Measurements from ENCODE around the gene ATG16L1. TPM values are rescaled to one million over a fixed set of nuclear protein-coding genes. Genes with fewer than 3 reads are reported as not detected.
A peak's percentile ranks its signal among the peaks of the same experiment; 100 is the strongest.

ATG16L1 gene
- total RNA-seq = 10 to 100 TPM; 32.0 to 34.2 TPM
- 19.5 TPM for polyA plus RNA-seq

DNA sequence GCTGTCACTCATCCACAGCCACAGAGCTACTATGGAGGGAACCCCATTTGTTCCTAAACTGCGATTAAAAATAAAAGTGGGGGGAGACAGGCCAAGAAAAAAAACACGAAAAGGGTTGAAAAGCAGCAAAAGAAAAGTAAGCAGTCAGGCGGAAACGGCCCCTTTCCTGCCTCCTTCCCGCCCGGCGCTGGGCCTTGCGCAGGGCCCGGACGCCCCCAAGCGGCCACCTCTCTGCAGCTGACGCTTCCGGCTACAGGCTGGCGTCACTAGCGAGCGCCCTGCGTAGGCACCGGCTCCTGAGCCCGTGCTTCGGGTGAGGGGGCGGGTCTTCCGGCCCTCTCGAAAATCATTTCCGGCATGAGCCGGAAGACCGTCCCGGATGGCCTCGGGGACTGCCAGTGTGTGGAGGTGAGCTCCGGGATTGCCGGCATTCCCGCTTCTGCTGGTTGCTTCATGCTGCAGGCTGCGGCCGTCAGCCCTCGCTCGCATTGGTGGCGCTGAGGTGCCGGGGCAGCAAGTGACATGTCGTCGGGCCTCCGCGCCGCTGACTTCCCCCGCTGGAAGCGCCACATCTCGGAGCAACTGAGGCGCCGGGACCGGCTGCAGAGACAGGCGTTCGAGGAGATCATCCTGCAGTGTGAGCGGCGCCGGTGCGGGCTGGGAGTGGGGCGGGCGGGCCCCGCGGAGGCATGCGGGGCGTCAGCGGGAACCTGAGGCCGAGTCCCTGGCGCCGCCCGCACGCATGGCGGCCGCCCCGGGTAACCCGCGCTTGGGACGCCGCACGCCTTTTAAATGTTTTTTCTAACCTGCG lies at the start of gene ATG16L1:
ATG16L1 (plus strand) TSS at position 368 of the 811 bp plus-strand sequence; CDS start at position 523, 155 bp downstream.
- peak within 1 kb of the TSS; percentile 90 to 96 (median 93) for H3K4me3 Mint-ChIP-seq
- no peaks in the 10 kb centered on the region for H3K9me3 Mint-ChIP-seq
- peaks cover 0 to 2% of the 10 kb centered on the region in 2 donors for H3K27me3 Mint-ChIP-seq
- H3K4me3 ChIP-seq (ENCODE audit: low read length) = peak within 1 kb of the TSS; percentile 94
- POLR2A ChIA-PET = interaction anchor here (1.2 to 3.5 kb wide), 4 partner anchors 9 to 191 kb away, joined by 3 to 34 read pairs (median 5); partner anchors contain the start of gene INPP5D
- H3K27me3 ChIP-seq (ENCODE audit: insufficient read depth, low read length, poor library complexity, severe bottlenecking) = no peaks in the 10 kb centered on the region
- peak within 1 kb of the TSS; percentile 78 for H3K27ac ChIP-seq (ENCODE audit: low read depth, low read length)
- H3K4me1 ChIP-seq (ENCODE audit: insufficient read depth, low read length) = peaks cover 78% of the 10 kb centered on the region
- peak; percentile 94 to 96 (median 94) for DNase-seq
- peaks cover 0 to 40% (median 13%) of the 10 kb centered on the region in 3 donors for H3K36me3 Mint-ChIP-seq
- H3K9me3 ChIP-seq (ENCODE audit: low read length) = no peaks in the 10 kb centered on the region
- CTCF ChIA-PET = interaction anchor here (0.6 to 3.3 kb wide), 29 partner anchors 11 to 399 kb away, joined by 3 to 26 read pairs (median 3); no protein-coding TSS in a partner anchor
- peaks cover 59 to 79% (median 75%) of the 10 kb centered on the region in 3 donors for H3K4me1 Mint-ChIP-seq
- no peaks in the 10 kb centered on the region for H3K36me3 ChIP-seq (ENCODE audit: insufficient read depth, low read length)
- H3K27ac Mint-ChIP-seq = peak within 1 kb of the TSS; percentile 86 to 99 (median 98)

GRCh38 chr2:233202531-233202944 lies 48.9 kb upstream of the ATG16L1 start:
- no peaks in the 10 kb centered on the region for H3K4me1 ChIP-seq (ENCODE audit: insufficient read depth, low read length)
- peaks cover 51% of the 10 kb centered on the region for H3K36me3 ChIP-seq (ENCODE audit: insufficient read depth, low read length)
- H3K27me3 Mint-ChIP-seq = peaks cover 0 to 4% of the 10 kb centered on the region in 2 donors
- no peaks in the 10 kb centered on the region for H3K27me3 ChIP-seq (ENCODE audit: insufficient read depth, low read length, poor library complexity, severe bottlenecking)
- peak in 1 of 5 donors; percentile 17 for DNase-seq
- CTCF ChIA-PET = interaction anchor here (1.6 to 1.9 kb wide), 2 partner anchors 22 to 49 kb away, joined by 5 to 6 read pairs; partner anchors contain the start of gene ATG16L1
- no peaks in the 10 kb centered on the region for H3K9me3 ChIP-seq (ENCODE audit: low read length)
- H3K36me3 Mint-ChIP-seq = peaks cover 34 to 85% (median 34%) of the 10 kb centered on the region in 3 donors
- peaks cover 5 to 8% (median 7%) of the 10 kb centered on the region in 3 donors for H3K4me1 Mint-ChIP-seq
- H3K9me3 Mint-ChIP-seq = peaks cover 0 to 3% (median 0%) of the 10 kb centered on the region in 5 donors
- POLR2A ChIA-PET = no interaction called here
- no peak overlapping the region for H3K4me3 ChIP-seq (ENCODE audit: low read length)
- no peak overlapping the region for H3K27ac ChIP-seq (ENCODE audit: low read depth, low read length)
- no peak overlapping the region for H3K4me3 Mint-ChIP-seq
- H3K27ac Mint-ChIP-seq = peak overlapping the region in 6 of 8 donors; percentile 40 to 94 (median 60)

DNA sequence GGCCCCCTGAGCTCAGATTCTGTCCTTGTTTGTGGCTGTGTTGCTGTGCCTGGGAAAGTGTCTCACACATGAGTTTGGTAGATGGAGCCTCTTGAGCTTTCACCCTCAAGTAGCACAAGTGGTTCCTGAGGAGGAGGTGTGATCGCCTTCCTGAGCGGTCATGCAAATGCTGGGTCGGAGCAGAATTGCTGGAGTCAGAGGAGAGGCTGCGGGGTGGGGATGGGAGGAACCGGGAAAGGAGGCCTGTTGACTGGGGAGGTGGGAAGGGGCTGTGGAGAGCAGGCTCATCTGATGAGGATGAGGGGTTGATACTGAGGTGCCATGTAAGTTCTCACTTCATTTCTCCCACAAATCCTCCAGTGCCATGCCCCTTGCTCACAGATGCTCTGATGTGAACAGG lies 48.4 kb upstream of the ATG16L1 start:
- POLR2A ChIA-PET = no interaction called here
- H3K27me3 ChIP-seq (ENCODE audit: insufficient read depth, low read length, poor library complexity, severe bottlenecking) = no peaks in the 10 kb centered on the region
- no peak overlapping the region for H3K27ac ChIP-seq (ENCODE audit: low read depth, low read length)
- peak in 1 of 5 donors; percentile 9 for DNase-seq
- peaks cover 32 to 85% (median 34%) of the 10 kb centered on the region in 3 donors for H3K36me3 Mint-ChIP-seq
- H3K9me3 Mint-ChIP-seq = peaks cover 0 to 3% (median 0%) of the 10 kb centered on the region in 5 donors
- CTCF ChIA-PET = interaction anchor here (1.9 kb wide), 1 partner anchor 21 kb away, joined by 6 read pairs; no protein-coding TSS in a partner anchor
- peaks cover 50% of the 10 kb centered on the region for H3K36me3 ChIP-seq (ENCODE audit: insufficient read depth, low read length)
- no peaks in the 10 kb centered on the region for H3K9me3 ChIP-seq (ENCODE audit: low read length)
- peaks cover 5 to 9% (median 8%) of the 10 kb centered on the region in 3 donors for H3K4me1 Mint-ChIP-seq
- H3K4me3 Mint-ChIP-seq = no peak overlapping the region
- H3K4me3 ChIP-seq (ENCODE audit: low read length) = no peak overlapping the region
- no peaks in the 10 kb centered on the region for H3K4me1 ChIP-seq (ENCODE audit: insufficient read depth, low read length)
- H3K27ac Mint-ChIP-seq = peak overlapping the region in 5 of 8 donors; percentile 42 to 94 (median 61)
- peaks cover 0 to 4% of the 10 kb centered on the region in 2 donors for H3K27me3 Mint-ChIP-seq

- H3K4me3 ChIP-seq (ENCODE audit: low read length) = no peak overlapping the region
- ChIA-PET CTCF (no interaction called here), POLR2A (no interaction called here)
- no peak for DNase-seq
- H3K9me3 ChIP-seq (ENCODE audit: low read length) = no peaks in the 10 kb centered on the region
- peak overlapping the region in 1 of 8 donors; percentile 81 for H3K27ac Mint-ChIP-seq
- H3K36me3 ChIP-seq (ENCODE audit: insufficient read depth, low read length) = peaks cover 47% of the 10 kb centered on the region
- H3K9me3 Mint-ChIP-seq = peaks cover 0 to 3% (median 0%) of the 10 kb centered on the region in 5 donors
- H3K27me3 Mint-ChIP-seq = peaks cover 0 to 4% of the 10 kb centered on the region in 2 donors
- H3K36me3 Mint-ChIP-seq = peaks cover 32 to 81% (median 34%) of the 10 kb centered on the region in 3 donors
- H3K4me1 ChIP-seq (ENCODE audit: insufficient read depth, low read length) = no peaks in the 10 kb centered on the region
- H3K27me3 ChIP-seq (ENCODE audit: insufficient read depth, low read length, poor library complexity, severe bottlenecking) = no peaks in the 10 kb centered on the region
- peaks cover 9 to 13% (median 13%) of the 10 kb centered on the region in 3 donors for H3K4me1 Mint-ChIP-seq
- H3K27ac ChIP-seq (ENCODE audit: low read depth, low read length) = no peak overlapping the region
- no peak overlapping the region for H3K4me3 Mint-ChIP-seq
Observed at GRCh38 chr2:233204286-233204936, 47.1 kb upstream of the ATG16L1 start.

DNA sequence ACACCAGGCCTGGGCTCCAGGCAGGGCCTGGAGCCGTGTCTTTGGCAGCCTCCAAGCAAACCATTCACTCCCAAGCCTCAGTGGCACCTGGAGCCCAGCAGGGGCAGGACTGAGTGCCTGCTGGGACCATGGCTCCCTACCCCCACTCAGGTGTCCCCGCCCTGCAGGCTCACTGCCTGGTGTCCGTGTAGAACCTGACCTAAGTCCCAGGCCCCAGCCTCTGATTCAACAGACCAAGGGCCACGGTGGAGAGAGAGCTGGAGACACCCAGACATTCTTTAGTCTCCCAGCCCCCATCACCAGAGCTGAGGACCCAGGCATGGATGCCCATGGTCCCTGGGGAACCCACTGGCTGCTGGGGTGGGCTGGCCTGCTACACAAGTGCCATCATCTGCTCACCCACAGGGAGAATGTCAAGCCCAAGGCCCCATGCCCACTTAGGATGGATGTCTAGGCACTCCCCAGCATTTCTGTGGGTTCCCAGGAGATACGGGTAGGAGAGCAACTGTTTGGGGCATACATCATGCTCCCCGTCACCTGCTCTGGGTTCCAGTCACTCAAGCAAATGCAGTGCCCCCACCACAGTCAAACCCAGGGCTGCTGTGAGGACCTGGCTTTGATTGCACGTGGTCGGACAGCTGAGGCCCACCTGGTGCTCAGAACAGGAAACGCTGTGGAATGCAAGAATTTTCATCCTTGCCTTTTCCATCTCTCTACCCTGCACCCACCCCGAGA lies 42.9 kb upstream of the ATG16L1 start:
- Histone ChIP-seq H3K27ac (ENCODE audit: low read depth, low read length) (no peak overlapping the region), H3K4me3 (ENCODE audit: low read length) (no peak overlapping the region), H3K4me1 (ENCODE audit: insufficient read depth, low read length) (no peaks in the 10 kb centered on the region), H3K36me3 (ENCODE audit: insufficient read depth, low read length) (peaks cover 13% of the 10 kb centered on the region), H3K9me3 (ENCODE audit: low read length) (no peaks in the 10 kb centered on the region), H3K27me3 (ENCODE audit: insufficient read depth, low read length, poor library complexity, severe bottlenecking) (no peaks in the 10 kb centered on the region)
- Mint-ChIP-seq H3K27me3 (no peaks in the 10 kb centered on the region), H3K36me3 (peaks cover 8 to 70% (median 15%) of the 10 kb centered on the region in 3 donors), H3K9me3 (no peaks in the 10 kb centered on the region), H3K27ac (peak overlapping the region in 7 of 8 donors; percentile 13 to 84 (median 54)), H3K4me3 (no peak overlapping the region), H3K4me1 (peaks cover 15 to 18% (median 17%) of the 10 kb centered on the region in 3 donors)
- CTCF ChIA-PET = interaction anchor here (1.1 to 1.4 kb wide), 3 partner anchors 15 to 22 kb away, joined by 3 to 4 read pairs (median 3); no protein-coding TSS in a partner anchor
- POLR2A ChIA-PET = no interaction called here
- DNase-seq = no peak

GRCh38 chr2:233209117-233209532 lies 42.3 kb upstream of the ATG16L1 start:
- ChIA-PET POLR2A (no interaction called here), CTCF (no interaction called here)
- Histone ChIP-seq H3K27ac (ENCODE audit: low read depth, low read length) (no peak overlapping the region), H3K4me1 (ENCODE audit: insufficient read depth, low read length) (no peaks in the 10 kb centered on the region), H3K4me3 (ENCODE audit: low read length) (no peak overlapping the region), H3K9me3 (ENCODE audit: low read length) (no peaks in the 10 kb centered on the region), H3K36me3 (ENCODE audit: insufficient read depth, low read length) (peaks cover 13% of the 10 kb centered on the region), H3K27me3 (ENCODE audit: insufficient read depth, low read length, poor library complexity, severe bottlenecking) (no peaks in the 10 kb centered on the region)
- H3K36me3 Mint-ChIP-seq = peaks cover 3 to 65% (median 10%) of the 10 kb centered on the region in 3 donors
- H3K9me3 Mint-ChIP-seq = no peaks in the 10 kb centered on the region
- H3K27ac Mint-ChIP-seq = peak overlapping the region; percentile 13 to 78 (median 56)
- no peaks in the 10 kb centered on the region for H3K27me3 Mint-ChIP-seq
- peaks cover 13 to 18% (median 17%) of the 10 kb centered on the region in 3 donors for H3K4me1 Mint-ChIP-seq
- H3K4me3 Mint-ChIP-seq = peak overlapping the region in 1 of 7 donors; percentile 6
- DNase-seq = no peak

DNA sequence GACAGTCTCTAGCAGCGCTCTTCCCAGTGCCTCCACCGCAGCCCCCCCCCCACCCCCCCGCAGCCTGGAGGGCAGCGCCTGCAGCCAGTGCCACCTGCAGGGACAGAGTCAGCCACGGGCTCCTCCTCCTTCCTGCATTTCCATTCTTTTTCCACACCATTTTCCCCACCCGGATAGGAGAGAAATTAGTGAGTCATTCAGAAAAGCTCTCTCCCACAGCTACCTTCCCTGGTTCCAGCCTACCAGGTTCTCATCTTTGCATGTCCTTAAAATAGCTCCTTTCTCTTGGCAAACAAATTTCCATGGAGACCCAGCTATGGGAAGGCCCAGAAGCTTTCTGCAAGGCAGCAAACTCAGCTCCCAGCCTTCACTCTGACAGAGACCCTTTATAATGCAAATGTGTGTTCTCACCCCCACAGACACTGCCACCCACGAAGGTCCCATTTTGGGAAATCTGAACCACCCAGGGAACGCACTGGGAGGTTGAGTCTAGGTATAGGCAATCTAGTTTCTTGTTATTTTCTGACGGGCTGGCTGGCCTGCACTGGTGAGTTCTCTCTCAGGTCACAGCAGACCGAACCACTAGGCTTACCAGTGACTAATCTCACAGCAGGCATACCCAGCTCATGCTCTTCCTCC lies 41.8 kb upstream of the ATG16L1 start:
- Mint-ChIP-seq H3K27ac (peak overlapping the region; percentile 8 to 90 (median 53)), H3K4me1 (peaks cover 13 to 18% (median 17%) of the 10 kb centered on the region in 3 donors), H3K27me3 (no peaks in the 10 kb centered on the region), H3K4me3 (no peak overlapping the region), H3K36me3 (peaks cover 2 to 63% (median 10%) of the 10 kb centered on the region in 3 donors), H3K9me3 (no peaks in the 10 kb centered on the region)
- ChIA-PET CTCF (interaction anchor here (1.2 kb wide), 1 partner anchor 12 kb away, joined by 3 read pairs; no protein-coding TSS in a partner anchor), POLR2A (no interaction called here)
- no peaks in the 10 kb centered on the region for H3K4me1 ChIP-seq (ENCODE audit: insufficient read depth, low read length)
- no peaks in the 10 kb centered on the region for H3K27me3 ChIP-seq (ENCODE audit: insufficient read depth, low read length, poor library complexity, severe bottlenecking)
- no peak for DNase-seq
- H3K36me3 ChIP-seq (ENCODE audit: insufficient read depth, low read length) = peaks cover 12% of the 10 kb centered on the region
- no peak overlapping the region for H3K4me3 ChIP-seq (ENCODE audit: low read length)
- no peak overlapping the region for H3K27ac ChIP-seq (ENCODE audit: low read depth, low read length)
- no peaks in the 10 kb centered on the region for H3K9me3 ChIP-seq (ENCODE audit: low read length)
